NCI-H2227 (cell line): ENCODE results near the gene OR12D3.
"Not testable (repeated sequence)": the region's sequence is repeated elsewhere in the genome, so short reads cannot be mapped to it uniquely, and the experiment has no call there.

Experiments
- DNase-seq: peaks from one replicate; lab custom pipeline; 2025; ENCODE audit not compliant: unreplicated experiment; lab: John Stamatoyannopoulos, UW

OR12D3 gene

GRCh38 chr6:29375191-29375590 lies at the start of gene OR12D3:
OR12D3 (minus strand) TSS chr6:29375291; CDS start chr6:29375287, 4 bp downstream.
- no peak for DNase-seq

- no peak for DNase-seq
Observed at GRCh38 chr6:29424575-29424974, 49.5 kb upstream of the OR12D3 start.

GRCh38 chr6:29424168-29424567 lies 49.1 kb upstream of the OR12D3 start:
- no peak for DNase-seq

- no peak for DNase-seq
Observed at GRCh38 chr6:29419516-29419915, 44.4 kb upstream of the OR12D3 start.

- DNase-seq, result no peak
Observed at GRCh38 chr6:29414588-29414987, 39.5 kb upstream of the OR12D3 start, which contains the start of gene OR12D1. OR12D1 (plus strand) TSS chr6:29414928.

- no peak for DNase-seq
Observed at GRCh38 chr6:29403801-29404200, 28.7 kb upstream of the OR12D3 start.

- no peak for DNase-seq
Observed at GRCh38 chr6:29399525-29399924, 24.4 kb upstream of the OR12D3 start.

- no peak for DNase-seq
Observed at GRCh38 chr6:29395331-29395730, 20.2 kb upstream of the OR12D3 start, which contains the start of gene OR12D2. OR12D2 (plus strand) TSS chr6:29395631; CDS start chr6:29396700, 1,069 bp downstream.

GRCh38 chr6:29388533-29388932 lies 13.4 kb upstream of the OR12D3 start:
- DNase-seq, result no peak

GRCh38 chr6:29376003-29376402 lies 912 bp upstream of the OR12D3 start:
- DNase-seq, result no peak

GRCh38 chr6:29368765-29369164 lies 6.3 kb downstream of the OR12D3 start, which contains the start of gene OR5V1:
OR5V1 (minus strand) TSS chr6:29368865; CDS start chr6:29356195, 12,670 bp downstream.
- DNase-seq, result no peak

GRCh38 chr6:29355603-29356002 lies 19.5 kb downstream of the OR12D3 start:
- DNase-seq, result no peak

- no peak for DNase-seq
Observed at GRCh38 chr6:29354980-29355379, 20.1 kb downstream of the OR12D3 start.

- not testable (repeated sequence) for DNase-seq
Observed at GRCh38 chr6:29349348-29349747, 25.7 kb downstream of the OR12D3 start.

- no peak for DNase-seq
Observed at GRCh38 chr6:29345380-29345779, 29.7 kb downstream of the OR12D3 start.

- no peak for DNase-seq
Observed at GRCh38 chr6:29336269-29336668, 38.8 kb downstream of the OR12D3 start.

GRCh38 chr6:29332676-29333075 lies 42.4 kb downstream of the OR12D3 start:
- no peak for DNase-seq

GRCh38 chr6:29325777-29326176 lies 49.3 kb downstream of the OR12D3 start:
- DNase-seq, result no peak
